Measurements from ENCODE around the gene IRF4.

DNA sequence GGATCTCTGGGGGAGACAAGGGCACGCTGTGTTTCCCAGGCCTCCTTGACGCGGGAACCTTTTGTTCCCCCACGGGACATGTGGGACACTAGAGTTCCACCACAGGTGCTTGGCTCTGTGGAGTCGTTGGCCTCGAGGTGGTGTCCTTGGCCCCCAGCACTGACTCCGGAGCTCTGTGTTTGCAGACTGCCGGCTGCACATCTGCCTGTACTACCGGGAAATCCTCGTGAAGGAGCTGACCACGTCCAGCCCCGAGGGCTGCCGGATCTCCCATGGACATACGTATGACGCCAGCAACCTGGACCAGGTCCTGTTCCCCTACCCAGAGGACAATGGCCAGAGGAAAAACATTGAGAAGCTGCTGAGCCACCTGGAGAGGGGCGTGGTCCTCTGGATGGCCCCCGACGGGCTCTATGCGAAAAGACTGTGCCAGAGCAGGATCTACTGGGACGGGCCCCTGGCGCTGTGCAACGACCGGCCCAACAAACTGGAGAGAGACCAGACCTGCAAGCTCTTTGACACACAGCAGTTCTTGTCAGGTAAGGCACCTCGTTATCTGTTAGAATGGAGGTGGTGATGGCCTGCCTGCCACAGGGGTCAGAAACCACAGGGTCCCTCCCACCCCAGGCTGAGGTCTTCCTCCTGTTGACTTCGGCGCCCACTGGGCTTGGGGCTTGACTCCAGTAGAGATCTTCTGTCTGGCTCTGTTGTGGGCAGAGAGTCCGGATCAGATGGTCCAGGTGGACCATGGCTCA lies 9.9 kb downstream of the IRF4 start:
- TF ChIP-seq, protein P1, sequence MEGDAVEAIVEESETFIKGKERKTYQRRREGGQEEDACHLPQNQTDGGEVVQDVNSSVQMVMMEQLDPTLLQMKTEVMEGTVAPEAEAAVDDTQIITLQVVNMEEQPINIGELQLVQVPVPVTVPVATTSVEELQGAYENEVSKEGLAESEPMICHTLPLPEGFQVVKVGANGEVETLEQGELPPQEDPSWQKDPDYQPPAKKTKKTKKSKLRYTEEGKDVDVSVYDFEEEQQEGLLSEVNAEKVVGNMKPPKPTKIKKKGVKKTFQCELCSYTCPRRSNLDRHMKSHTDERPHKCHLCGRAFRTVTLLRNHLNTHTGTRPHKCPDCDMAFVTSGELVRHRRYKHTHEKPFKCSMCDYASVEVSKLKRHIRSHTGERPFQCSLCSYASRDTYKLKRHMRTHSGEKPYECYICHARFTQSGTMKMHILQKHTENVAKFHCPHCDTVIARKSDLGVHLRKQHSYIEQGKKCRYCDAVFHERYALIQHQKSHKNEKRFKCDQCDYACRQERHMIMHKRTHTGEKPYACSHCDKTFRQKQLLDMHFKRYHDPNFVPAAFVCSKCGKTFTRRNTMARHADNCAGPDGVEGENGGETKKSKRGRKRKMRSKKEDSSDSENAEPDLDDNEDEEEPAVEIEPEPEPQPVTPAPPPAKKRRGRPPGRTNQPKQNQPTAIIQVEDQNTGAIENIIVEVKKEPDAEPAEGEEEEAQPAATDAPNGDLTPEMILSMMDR (IDR thresholded peaks at IDR 0.05; ENCODE audit: low read depth, low read length), result no peak
- TF ChIP-seq, protein P2, sequence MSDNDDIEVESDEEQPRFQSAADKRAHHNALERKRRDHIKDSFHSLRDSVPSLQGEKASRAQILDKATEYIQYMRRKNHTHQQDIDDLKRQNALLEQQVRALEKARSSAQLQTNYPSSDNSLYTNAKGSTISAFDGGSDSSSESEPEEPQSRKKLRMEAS (IDR thresholded peaks at IDR 0.05; ENCODE audit: low read depth, low read length), result no peak
- no peak for TF ChIP-seq POLR2A (IDR thresholded peaks at IDR 0.05; ENCODE audit: extremely low read depth, insufficient read length)
- no peak for TF ChIP-seq MYC (IDR thresholded peaks at IDR 0.05; ENCODE audit: low read depth, low read length)

Measured in NB4 (cell line).